NCI-H1048 (cell line): Measurements from ENCODE around the gene PAFAH1B1.
"Not testable (repeated sequence)": the region's sequence is repeated elsewhere in the genome, so short reads cannot be mapped to it uniquely, and the experiment has no call there.

Source experiments
- DNase-seq: peaks from one replicate; lab custom pipeline; 2025; lab: John Stamatoyannopoulos, UW

Gene PAFAH1B1

DNA sequence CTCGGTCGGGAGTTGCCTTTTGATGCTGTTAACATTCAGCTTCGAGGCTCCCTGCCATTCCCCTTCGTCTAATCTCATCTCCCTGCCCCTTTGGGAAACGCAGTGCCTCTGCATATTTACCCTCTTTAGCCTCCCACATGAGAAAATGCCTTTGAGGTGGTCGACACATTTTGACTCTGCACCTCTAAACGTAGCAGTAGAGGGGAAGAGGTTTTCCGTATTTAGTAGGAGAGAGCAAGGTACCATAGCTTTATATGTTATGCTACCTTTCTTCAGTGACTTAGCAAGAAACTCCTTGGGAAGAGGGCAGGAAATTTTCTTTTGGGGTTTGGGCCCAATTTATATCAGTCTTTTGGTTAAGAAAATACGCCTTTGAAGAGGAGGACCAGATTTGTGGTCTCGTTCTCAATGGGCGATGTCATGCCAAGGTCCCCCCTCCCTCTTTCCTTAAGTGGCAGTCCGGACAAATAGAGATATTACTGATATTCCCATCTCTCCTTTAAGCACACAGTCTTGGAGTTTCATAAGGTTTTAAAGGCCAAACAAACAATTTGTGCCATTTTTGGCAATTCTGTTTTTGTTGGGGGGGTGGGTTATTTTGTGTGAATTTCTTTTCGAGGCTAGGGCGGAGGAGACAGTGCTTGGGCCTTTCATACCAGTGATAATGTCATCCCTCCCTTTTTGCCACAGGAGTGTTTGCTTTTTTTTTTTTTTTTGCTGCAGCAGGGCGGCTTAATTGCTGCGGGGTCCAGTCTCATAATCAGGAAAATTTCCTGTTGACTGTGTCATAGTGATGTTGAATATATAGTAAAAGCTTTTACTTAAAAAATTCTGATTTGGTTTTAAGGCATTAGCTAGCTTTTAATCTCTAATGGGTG is 1.5 kb downstream of the PAFAH1B1 start:
- no peak for DNase-seq

DNA sequence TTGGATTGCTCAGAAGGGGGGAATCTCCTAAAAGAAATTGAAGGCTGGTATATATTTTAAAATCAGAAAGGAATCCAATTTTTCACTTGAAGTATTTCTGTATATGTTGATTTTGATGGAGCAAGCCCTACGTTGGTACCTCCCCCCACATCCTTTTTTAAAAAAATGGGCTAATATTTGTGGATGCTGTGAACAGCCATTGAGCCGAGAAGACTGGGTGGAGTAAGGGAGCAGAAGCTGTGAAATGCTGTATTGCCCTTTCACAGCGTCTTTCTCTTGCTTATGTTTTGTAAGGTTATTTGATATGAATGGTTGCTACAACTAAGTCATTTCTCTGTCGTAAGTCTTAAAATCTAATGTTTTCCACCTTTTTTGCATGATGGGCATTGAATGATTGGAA is 2.3 kb downstream of the PAFAH1B1 start:
- no peak for DNase-seq

DNA sequence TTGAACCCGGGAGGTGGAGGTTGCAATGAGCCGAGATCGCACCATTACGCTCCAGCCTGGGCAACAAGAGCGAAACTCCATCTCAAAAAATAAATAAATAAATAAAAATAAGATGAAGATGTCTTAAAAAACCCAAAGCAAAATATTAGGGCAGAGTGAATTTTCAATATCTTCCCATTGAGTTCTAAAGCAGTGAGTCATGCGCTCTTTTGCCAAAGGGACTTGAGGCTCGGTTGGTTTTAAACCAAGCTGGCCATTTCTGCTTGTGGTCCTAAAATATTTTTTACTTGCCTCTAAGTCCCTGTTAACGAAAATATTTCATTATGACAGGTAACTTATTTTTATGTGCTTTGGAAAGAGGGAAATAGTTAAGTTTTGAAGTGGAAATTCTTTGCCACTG is 4.7 kb downstream of the PAFAH1B1 start:
- DNase-seq = no peak

DNA sequence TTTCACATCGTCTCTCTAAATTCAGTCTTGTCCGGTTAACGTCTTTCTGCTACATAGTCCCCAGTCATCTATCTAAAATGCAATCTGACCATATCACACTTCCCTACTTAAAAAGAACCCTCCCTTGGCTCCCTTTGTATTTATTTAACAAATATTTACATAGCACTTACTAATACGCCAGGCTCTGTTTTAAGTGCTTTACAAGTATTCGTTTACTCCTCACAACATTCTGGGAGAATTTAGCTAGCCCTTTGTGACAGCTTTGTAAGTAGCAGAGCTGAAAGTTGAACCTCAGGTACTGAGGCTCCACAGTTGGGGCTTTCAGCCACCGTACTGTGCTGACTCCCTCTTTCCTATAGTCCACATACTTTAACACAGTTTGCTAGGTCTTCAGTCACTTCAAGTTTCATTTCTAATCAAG is 9.2 kb downstream of the PAFAH1B1 start:
- DNase-seq = no peak

DNA sequence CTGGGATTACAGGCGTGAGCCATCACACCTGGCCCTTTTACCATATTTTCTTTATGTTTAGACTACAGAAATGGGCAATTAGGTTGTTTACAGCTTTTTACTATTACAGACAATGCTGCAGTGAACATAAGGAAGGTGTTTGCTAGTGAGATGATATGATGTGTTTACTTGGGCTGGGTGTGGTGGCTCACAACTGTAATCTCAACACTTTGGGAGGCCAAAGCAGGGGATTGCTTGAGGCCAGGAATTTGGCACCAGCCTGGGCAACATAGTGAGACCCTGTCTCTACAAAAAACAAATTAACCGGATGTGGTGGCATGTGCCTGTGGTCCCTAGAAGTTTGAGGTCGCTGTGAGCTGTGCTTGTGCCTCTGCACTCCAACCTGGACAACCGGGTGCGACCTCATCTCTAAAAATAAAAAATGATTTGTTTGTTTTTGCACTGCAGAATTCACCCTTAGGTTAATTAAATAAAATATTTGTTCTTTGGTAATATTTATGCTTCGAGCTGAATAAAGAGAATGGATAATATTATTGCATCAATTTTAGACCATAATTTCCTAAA is 15.0 kb downstream of the PAFAH1B1 start:
- DNase-seq = no peak

DNA sequence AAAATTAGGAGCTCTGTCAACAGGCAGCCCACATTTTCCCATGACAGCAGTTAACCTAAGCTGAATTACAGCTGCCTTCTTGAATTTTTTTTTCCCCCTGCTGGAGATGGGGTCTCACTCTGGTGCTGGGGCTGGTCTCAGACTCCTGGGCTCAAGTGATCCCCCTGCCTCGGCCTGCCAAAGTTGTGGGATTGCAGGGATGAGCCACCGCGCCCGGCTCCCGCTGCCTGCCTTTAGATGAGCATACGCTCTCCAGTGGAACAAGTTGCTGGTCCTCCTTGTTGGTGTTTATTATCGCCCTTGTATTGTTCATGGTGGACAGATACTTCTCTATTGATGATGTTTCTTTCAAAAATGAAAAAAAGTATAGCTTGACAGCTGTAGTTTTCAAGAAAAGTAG is 15.6 kb downstream of the PAFAH1B1 start:
- DNase-seq = no peak

DNA sequence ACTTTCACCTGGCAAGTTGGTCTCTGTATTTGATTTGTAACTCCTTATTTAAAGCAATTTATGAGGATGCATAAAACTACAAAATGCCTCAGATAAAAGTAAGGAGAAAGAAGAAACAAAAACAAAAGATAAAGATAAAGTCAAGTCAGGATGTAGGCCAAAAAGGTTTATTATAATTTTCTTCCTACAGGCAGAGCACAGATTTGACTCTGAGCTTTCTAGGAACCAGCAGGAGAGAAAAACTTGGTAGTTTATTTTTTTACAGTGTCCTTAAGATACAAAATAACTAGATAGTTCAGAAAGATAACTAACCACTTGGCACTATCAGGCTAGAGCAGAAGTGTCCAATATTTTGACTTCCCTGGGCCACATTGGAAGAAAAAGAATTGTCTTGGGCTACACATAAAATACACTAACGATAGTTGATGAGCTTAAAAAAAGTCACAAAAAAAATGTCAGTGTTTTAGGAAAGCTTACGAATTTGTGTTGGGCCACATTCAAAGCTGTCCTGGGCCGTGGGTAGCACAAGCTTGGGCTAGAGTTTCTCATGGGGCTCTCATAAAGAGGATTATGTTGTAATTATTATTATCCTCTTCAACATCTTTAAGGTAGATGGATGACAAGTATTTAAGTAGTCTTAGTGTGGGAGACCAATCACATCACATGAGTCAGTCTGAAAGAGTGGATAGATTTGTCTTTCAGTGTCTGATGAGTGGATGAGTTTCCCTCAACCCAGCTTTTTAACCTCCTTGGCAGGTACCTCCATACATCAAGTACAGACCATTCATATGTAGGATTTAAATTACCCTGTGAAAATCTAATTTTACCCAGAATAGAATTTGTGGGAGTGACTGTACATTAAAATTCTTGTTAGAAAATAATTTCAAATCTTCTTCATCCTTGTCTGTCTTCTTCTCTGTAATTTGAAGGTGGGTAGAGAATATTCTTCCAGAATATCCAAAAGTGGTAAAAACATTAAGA is 17.0 kb downstream of the PAFAH1B1 start:
- no peak for DNase-seq

DNA sequence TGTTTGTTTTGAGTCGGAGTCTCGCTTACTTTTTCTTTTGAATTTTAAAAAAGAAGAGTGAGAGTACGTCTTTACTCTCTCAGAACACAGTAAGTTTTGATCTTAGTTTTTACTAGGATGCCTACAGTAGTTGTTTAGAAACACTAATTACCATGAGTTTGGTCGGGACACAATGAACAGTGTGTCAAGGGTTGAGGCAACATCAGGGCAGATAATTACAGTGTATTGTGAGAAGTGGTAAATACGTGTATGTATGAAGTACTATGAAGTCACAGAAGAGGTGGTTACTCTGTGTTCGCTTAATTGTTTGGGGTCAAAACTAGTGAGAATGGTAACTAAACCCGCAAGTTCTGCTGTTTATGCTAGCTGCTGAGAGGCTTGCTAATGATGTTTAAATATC is 18.2 kb downstream of the PAFAH1B1 start:
- DNase-seq = no peak

DNA sequence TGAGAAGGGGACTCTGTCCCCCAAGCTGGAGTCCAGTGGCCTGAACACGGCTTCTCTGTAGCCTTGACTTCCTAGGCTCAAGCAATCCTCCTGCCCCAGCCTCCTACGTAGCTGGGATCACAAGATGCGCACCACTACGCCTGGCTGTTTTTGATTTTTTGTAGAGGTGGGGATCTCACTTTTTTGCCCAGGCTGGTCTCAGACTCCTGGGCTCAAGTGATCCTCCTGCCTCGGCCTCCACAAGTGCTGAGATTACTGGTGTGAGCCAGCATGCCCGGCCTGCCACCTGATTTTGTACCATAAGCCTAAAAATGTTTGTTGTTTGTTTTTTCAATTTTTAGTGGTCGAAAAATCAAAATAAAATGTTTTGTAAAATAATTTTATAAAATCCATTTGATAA is 19.2 kb downstream of the PAFAH1B1 start:
- DNase-seq = no peak

DNA sequence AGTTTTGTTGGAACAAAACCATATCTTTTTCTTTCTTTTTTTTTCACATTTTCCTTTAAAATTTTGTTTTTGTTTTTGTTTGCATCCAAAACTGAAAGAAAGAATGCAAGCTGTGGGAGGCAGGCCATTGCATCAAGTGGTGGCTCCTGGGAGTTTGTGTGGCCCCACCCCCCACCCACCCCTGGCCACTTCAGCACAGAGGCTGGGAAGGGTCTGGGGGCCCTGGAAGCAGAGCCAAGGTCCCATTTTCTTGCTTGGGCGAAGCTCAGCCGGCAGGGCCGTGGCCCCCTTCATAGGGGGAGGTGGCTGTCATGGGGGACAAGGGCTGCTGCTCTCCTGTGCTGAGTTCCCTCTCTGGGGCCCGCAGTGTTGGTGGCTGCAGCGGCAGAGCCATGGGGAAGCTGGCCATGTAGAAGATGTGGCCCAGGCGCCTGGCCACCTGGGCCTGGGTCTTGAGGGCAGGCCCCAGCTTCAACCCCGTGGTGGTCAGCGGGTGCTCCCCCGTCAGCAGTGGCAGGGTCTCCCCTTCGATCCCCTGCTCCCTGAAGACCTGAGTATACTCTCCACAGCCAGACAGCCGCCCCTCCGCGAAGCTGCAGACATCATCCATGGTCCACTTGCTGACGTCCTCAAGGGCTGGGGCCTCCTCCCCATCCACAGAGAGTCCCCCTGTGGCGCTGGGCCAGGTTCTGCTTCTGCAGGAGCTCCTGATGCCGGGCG is 19.8 kb downstream of the PAFAH1B1 start:
- no peak for DNase-seq

DNA sequence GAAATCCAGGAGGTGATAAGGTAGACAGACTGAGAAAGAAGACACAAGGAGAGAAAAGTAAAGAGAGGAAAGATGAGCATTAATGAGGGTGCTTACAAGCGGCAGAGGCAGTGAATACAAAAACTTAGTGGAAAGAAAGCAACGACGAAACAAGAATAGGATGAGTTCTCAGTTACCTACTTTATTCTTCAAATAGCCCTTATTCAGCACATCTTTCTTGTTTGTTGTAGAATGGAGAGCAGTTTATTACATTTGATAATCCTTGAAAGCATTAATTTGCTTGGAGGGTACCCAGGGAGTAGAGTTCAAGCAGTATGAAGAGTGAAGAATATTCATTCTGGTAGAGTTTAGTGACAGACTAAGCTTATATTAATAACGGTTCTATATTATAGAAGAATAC is 22.4 kb downstream of the PAFAH1B1 start:
- DNase-seq = no peak

DNA sequence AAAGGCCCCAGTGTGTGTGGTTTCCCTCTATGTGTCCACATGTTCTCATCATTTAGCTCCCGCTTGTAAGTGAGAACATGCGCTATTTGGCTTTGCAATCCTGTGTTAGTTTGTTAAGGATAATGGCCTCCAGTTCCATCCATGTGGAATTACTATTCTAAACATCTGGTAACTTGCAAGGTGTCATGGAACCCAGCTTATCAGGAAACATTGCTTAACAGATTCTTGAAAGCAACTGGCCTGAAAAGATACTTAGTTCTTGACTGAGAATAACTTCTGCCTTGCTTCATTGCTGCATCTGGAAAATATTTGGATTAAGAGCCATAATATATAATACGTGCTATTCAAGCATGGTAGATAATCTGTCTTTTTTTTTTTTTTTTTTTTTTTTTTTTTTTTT is 27.8 kb downstream of the PAFAH1B1 start:
- no peak for DNase-seq

DNA sequence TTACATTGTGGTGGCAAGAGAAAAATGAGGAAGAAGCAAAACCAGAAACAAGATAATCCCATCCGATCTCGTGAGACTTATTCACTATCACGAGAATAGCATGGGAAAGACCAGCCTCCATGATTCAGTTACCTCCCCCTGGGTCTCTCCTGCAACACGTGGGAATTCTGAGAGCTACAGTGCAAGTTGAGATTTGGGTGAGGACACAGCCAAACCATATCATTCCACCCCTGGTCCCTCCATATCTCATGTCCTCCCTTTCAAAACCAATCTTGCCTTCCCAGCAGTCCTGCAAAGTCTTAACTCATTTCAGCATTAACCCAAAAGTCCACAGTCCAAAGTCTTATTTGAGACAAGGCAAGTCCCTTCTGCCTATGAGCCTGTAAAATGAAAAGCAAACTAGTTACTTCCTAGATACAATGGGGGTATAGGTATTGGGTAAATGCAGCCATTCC is 28.5 kb downstream of the PAFAH1B1 start:
- DNase-seq = not testable (repeated sequence)

DNA sequence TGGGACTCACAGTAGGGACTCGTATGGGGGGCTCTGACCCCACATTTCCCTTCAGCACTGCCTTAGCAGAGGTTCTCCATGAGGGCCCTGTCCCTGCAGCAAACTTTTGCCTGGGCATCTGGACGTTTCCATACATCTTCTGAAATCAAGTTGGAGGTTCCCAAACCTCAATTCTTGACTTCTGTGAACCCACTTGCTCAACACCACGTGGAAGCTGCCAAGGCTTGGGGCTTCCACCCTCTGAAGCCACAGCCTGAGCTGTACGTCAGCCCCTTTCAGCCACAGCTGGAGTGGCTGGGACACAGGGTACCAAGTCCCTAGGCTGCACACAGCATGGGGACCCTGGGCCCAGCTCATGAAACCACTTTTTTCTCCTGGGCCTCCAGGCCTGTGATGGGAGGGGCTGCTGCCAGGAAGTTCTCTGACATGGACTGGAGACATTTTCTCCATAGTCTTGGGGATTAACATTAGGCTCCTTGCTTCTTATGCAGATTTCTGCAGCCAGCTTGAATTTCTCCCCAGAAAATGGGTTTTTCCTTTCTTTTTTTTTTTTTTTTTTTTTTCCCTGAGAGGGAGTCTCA is 29.4 kb downstream of the PAFAH1B1 start:
- DNase-seq = not testable (repeated sequence)

DNA sequence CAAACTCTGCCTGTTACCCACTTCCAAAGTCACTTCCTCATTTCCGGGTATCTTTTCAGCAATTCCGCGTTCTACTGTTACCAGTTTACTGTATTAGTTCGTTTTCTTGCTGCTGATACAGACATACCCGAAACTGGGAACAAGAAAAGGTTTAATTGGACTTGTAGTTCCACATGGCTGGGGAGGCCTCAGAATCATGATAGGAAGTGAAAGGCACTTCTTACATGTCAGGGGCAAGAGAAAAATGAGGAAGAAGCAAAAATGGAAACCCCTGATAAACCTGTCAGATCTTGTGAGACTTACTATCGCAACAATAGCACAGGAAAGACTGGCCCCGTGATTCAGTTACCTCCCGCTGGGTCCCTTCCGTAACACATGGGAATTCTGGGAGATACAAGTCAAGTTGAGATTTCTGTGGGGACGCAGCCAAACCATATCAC is 30.9 kb downstream of the PAFAH1B1 start:
- DNase-seq = no peak

DNA sequence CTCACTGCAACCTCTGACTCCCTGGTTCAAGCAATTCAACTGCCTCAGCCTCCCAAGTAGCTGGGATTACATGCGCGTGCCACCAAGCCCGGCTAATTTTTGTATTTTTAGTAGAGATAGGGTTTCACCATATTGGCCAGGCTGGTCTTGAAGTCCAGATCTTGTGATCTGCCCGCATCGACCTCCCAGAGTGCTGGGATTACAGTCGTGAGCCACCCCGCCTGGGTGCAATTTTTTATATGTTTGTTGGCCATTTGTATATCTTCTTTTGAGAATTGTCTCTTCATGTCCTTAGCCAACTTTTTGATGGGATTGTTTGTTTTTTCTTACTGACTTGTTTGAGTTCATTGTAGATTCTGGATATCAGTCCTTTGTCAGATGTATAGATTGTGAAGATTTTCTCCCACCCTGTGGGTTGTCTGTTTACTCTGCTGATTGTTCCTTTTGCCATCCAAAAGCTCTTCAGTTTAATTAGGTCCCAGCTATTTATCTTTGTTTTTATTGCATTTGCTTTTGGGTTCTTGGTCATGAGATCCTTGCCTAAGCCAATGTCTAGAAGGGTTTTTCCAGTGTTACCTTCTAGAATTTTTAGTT is 33.3 kb downstream of the PAFAH1B1 start:
- DNase-seq = not testable (repeated sequence)

DNA sequence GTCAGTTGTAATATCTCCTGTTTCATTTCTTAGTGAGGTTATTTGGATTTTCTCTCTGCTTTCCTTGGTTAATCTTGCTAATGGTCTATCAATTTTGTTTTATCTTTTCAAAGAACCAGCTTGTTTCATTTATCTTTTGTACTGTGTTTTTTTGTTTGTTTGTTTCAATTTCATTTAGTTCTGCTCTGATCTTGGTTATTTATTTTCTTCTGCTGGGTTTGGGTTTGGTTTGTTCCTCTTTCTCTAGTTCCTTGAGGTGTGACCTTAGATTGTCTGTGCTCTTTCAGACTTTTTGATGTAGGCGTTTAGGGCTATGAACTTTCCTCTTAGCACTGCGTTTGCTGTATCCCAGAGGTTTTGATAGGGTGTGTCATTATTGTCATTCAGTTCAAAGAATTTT is 35.5 kb downstream of the PAFAH1B1 start:
- DNase-seq = not testable (repeated sequence)

DNA sequence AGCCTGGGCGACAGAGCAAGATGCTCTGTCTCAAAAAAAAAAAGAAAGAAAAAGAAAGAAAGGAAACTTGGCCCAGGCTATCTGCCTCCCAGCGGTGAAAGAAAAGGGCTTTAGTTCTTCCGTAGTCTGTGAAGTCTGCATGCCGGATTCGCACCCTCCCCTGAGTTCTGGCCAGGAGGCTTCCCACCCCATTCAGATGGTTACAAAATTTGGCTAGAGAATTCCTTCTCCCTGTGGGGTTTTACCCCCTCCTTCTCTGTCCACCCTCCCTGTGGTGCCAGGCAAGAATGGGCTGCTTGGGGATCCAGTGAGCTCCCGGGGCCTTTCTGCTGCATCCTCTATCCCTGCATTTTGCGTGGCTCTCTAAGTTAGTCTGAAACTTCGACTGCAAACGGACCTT is 37.8 kb downstream of the PAFAH1B1 start:
- no peak for DNase-seq

DNA sequence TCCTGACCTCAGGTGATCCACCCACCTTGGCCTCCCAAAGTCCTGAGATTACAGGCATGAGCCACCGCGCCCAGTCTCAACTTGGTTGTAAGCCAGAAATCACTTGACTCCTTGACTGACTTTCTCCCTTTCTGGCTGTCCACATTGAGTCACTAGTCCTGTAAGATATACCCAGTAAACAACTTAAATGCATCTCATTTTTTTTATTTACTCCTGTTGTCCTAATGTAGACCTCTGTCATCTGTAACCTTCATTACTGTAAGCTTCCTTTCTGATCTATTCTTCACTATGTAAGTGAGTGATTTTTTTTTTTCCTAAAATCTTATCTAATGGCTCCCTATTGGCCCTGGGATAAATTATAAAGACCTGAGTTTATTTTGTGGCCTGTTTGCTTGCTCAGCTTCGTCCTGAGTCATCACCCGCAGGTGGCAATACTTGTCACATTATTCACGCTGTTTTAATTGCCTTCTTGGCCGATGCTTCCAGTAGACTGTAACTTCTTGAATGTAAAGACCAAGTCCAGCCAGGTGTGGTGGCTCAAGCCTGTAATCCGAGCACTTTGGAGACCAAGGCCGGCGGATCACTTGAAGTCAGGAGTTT is 41.0 kb downstream of the PAFAH1B1 start:
- DNase-seq = no peak

DNA sequence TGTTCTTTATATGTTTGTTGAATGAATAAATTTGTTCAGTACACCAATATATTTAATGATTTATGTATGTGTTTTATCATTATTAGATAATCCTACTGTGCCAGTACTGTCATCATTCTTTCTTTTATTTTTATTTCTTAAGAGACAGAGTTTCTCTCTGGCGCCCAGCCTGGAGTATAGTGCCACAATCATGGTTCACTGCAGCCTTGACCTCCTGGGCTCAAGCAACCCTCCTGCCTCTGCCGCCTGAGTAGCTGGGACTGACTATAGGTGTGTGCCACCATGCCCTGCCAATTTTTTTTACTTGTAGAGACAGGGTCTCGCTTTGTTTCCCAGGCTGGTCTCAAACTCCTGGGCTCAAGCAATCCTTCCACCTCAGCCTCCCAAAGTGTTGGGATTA is 41.8 kb downstream of the PAFAH1B1 start:
- no peak for DNase-seq
